Suprapubic skin (tissue), 3 donors: Measurements from ENCODE around the gene SLC8A1.

ENCODE experiments used
- EP300 ChIP-seq: sonication (generic); formaldehyde crosslinking; IDR thresholded peaks from one replicate; pipeline ENCODE4 v1.6.1; 2017; ENCODE audit warnings: antibody characterized with exemption
- TF ChIP-seq, protein P1 (sequence below), 2 donors: fragments of 200-600 bp in 1 of 2; fragments of 450-650 bp in 1 of 2; sonication (generic) in 1 of 2; IDR thresholded peaks; one replicate each; pipeline ENCODE4 v1.5.1; 2016 to 2019; ENCODE audit warnings: antibody characterized with exemption in 2 of 2, mild to moderate bottlenecking in 1 of 2, moderate library complexity in 1 of 2

DNA sequence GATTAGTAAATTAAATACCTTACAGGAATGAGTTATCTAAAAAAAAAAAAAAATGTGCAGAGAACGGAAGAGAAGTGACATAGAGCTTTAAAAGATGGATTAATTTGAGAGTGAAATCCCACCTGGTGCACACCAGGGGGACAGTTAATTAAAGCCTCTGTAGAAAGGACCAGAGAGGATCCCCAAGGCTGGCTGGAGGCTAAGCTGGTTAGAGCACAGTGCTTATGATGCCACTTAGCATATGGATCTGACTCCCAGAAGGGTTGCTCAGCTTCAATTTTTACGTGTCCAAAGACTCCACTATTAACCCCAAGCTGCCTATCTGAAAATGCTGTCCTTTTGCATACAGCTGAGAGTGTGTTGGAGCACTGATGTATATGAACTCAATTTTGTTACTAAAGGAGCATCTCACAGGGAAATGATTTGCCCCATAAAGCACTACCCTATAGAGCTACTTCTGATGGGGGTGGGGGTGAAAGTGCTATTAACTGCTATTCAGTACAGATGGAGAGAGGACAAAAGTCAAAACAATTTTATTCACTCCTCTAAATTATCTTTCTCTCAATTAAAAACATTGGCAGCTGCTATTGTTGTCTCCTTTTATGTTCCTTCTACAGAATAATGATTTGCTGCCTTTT, 15.2 kb upstream of the SLC8A1 start:
- TF ChIP-seq, protein P1, sequence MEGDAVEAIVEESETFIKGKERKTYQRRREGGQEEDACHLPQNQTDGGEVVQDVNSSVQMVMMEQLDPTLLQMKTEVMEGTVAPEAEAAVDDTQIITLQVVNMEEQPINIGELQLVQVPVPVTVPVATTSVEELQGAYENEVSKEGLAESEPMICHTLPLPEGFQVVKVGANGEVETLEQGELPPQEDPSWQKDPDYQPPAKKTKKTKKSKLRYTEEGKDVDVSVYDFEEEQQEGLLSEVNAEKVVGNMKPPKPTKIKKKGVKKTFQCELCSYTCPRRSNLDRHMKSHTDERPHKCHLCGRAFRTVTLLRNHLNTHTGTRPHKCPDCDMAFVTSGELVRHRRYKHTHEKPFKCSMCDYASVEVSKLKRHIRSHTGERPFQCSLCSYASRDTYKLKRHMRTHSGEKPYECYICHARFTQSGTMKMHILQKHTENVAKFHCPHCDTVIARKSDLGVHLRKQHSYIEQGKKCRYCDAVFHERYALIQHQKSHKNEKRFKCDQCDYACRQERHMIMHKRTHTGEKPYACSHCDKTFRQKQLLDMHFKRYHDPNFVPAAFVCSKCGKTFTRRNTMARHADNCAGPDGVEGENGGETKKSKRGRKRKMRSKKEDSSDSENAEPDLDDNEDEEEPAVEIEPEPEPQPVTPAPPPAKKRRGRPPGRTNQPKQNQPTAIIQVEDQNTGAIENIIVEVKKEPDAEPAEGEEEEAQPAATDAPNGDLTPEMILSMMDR (IDR thresholded peaks at IDR 0.05), result no peak
- no peak for TF ChIP-seq EP300
